Activated naive CD8-positive, alpha-beta T cell treated with anti-CD3 and anti-CD28 coated beads for 36 hours (primary cell): Measurements from ENCODE around the gene HMMR. TPM values are rescaled to one million over a fixed set of nuclear protein-coding genes. Genes with fewer than 3 reads are reported as not detected.
"Not testable (repeated sequence)": the region's sequence is repeated elsewhere in the genome, so short reads cannot be mapped to it uniquely, and the experiment has no call there.

Experiments used
- DNase-seq: peaks from one replicate; pipeline ENCODE4 v3.0.0; 2021
- H3K27ac Mint-ChIP-seq: one replicate; pipeline ENCODE4 v1.8.0; 2022; ENCODE audit warnings: mild to moderate bottlenecking, moderate library complexity, mixed read lengths
- H3K27me3 Mint-ChIP-seq: one replicate; pipeline ENCODE4 v1.8.0; 2022; ENCODE audit warnings: mild to moderate bottlenecking, mixed read lengths
- H3K36me3 Mint-ChIP-seq: one replicate; pipeline ENCODE4 v1.8.0; 2021; ENCODE audit warnings: mild to moderate bottlenecking, mixed read lengths
- H3K4me1 Mint-ChIP-seq: one replicate; pipeline ENCODE4 v1.8.0; 2021; ENCODE audit warnings: mixed read lengths
- H3K4me3 Mint-ChIP-seq: one replicate; pipeline ENCODE4 v1.8.0; 2022; ENCODE audit warnings: mild to moderate bottlenecking, moderate library complexity, mixed read lengths
- H3K9me3 Mint-ChIP-seq: one replicate; pipeline ENCODE4 v1.8.0; 2022; ENCODE audit warnings: mixed read lengths
- total RNA-seq, 2 experiments: library from RNA; stranded (reverse); gene quantifications; one replicate each; pipeline ENCODE4 v1.2.3, GENCODE V29; 2021

Gene HMMR
- total RNA-seq, 2 experiments from 2014 or later: 85.0 to 88.6 TPM

DNA sequence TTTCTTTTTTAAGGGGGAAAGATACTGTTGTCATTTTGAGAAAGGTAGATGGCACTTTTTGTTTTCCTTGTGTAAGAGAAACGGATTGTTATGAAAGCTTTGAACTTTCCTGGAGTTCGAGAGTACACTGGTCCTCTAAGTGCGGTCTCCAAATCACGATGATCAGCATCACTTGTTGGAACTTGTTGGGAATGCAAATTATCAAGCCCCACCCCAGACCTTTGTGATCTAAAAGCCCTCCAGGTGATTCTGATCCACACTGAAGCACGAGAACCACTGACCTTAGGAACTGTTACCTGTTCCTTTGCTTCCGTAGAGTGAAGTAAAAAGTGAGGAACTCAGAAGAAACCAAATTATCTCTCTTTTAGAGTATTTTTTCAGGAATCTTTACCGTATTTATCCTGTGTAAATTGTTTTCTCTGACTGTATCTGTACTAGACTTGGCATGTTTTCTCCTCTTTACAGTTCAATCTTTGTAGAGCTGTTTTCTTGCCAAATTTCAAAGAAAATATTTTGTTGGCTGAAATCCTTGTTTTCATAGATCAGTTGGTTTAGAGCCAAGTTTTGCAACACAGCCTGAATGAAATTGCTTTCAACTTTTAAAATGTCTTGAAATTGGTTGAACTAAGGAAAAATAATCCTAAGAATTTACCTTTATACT, 49.0 kb downstream of the HMMR start:
- Mint-ChIP-seq H3K4me1 (peaks cover 52% of the 10 kb centered on the region), H3K4me3 (peak overlapping the region; percentile 91)

DNA sequence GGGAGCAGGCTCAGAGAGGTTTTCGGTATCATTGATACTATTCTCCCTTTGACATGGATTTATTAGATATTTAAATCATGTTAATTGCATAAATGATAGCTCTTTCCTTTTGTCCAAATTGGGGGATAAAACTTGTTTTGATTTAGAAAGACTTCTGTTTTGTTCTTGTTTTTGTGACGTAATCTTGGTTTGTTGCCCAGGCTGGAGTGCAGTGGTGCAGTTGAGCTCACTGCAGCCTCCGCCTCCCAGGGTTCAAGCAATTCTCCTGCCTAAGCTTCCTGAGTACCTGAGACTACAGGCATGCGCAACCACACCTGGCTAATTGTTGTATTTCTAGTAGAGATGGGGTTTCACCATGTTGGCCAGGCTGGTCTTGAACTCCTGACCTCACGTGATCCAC, 52.1 kb downstream of the HMMR start:
- H3K27me3 Mint-ChIP-seq: no peaks in the 10 kb centered on the region
- H3K4me1 Mint-ChIP-seq: peaks cover 52% of the 10 kb centered on the region
- DNase-seq: no peak
- H3K36me3 Mint-ChIP-seq: peaks cover 17% of the 10 kb centered on the region
- H3K4me3 Mint-ChIP-seq: peak overlapping the region; percentile 22
- H3K27ac Mint-ChIP-seq: peak overlapping the region; percentile 42
- no peaks in the 10 kb centered on the region for H3K9me3 Mint-ChIP-seq

More for the DNA sequence above, 49.0 kb downstream of the HMMR start:
- Mint-ChIP-seq H3K27me3 (no peaks in the 10 kb centered on the region), H3K36me3 (peaks cover 13% of the 10 kb centered on the region), H3K27ac (peak overlapping the region; percentile 97), H3K9me3 (no peaks in the 10 kb centered on the region)
- no peak for DNase-seq

DNA sequence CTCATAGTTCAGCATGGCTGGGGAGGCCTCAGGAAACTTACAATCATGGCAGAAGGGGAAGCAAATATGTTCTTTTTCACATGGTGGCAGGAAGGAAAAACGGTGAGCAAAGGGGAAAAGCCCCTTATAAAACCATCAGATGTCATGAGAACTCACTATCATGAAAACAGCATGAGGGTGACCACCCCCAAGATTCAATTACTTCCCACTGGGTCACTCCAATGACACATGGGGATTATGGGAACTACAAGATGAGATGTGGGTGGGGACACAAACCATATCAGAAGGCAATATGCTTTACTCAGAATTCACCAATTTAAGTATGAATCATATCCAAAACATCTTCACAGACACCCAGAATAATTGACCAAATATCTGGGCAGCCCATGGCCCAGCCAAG, 64.7 kb downstream of the HMMR start:
- DNase-seq: no peak
- Mint-ChIP-seq H3K27ac (no peak overlapping the region), H3K27me3 (no peaks in the 10 kb centered on the region)

DNA sequence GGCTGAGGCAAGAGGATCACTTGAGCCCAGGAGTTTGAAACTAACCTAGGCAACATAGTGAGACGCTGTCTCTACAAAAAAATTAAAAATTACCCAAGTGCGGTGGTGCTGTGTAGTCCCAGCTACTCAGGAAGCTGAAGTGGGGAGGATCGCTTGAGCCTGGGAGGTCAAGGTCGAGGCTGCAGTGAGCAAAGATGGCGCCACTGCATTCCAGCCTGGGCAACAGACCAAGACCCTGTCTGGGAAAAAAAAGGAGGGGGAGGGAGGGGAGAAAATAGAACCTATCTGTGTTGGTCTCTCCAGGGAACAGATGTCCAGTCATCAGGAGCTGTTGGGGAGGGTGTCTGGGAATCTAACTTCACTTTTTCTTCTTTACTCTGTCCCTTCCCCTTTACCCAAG, 69.3 kb downstream of the HMMR start:
- Mint-ChIP-seq H3K27me3 (no peaks in the 10 kb centered on the region), H3K4me3 (no peak overlapping the region), H3K36me3 (peaks cover 5% of the 10 kb centered on the region)

More for the DNA sequence above, 64.7 kb downstream of the HMMR start:
- H3K4me1 Mint-ChIP-seq: peaks cover 3% of the 10 kb centered on the region
- peaks cover 5% of the 10 kb centered on the region for H3K9me3 Mint-ChIP-seq
- peaks cover 19% of the 10 kb centered on the region for H3K36me3 Mint-ChIP-seq
- no peak overlapping the region for H3K4me3 Mint-ChIP-seq

DNA sequence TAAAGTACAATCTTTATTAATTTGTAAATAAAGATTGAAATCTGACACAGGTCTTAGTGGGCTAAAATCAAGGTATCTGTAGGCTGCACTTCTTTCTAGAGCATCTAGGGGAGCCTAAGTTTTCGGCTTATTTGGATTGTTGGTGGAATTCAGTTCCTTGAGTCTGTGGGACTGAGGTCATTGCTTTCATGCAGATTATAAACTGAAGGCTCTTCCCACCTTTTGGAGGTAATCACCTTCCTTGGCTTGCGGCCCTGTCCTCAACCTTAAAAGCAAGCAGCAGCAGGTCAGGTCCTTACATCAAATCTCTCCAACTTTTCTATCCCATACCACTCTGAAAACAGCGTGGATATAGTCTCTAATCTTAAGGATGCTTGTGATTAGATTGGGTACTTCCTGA, 70.8 kb downstream of the HMMR start:
- Mint-ChIP-seq H3K4me3 (no peak overlapping the region), H3K9me3 (no peaks in the 10 kb centered on the region), H3K4me1 (peaks cover 4% of the 10 kb centered on the region), H3K27ac (no peak overlapping the region), H3K27me3 (no peaks in the 10 kb centered on the region), H3K36me3 (no peaks in the 10 kb centered on the region)
- no peak for DNase-seq

More for the DNA sequence above, 69.3 kb downstream of the HMMR start:
- peaks cover 4% of the 10 kb centered on the region for H3K9me3 Mint-ChIP-seq
- H3K27ac Mint-ChIP-seq: no peak overlapping the region
- no peak for DNase-seq
- H3K4me1 Mint-ChIP-seq: no peaks in the 10 kb centered on the region

DNA sequence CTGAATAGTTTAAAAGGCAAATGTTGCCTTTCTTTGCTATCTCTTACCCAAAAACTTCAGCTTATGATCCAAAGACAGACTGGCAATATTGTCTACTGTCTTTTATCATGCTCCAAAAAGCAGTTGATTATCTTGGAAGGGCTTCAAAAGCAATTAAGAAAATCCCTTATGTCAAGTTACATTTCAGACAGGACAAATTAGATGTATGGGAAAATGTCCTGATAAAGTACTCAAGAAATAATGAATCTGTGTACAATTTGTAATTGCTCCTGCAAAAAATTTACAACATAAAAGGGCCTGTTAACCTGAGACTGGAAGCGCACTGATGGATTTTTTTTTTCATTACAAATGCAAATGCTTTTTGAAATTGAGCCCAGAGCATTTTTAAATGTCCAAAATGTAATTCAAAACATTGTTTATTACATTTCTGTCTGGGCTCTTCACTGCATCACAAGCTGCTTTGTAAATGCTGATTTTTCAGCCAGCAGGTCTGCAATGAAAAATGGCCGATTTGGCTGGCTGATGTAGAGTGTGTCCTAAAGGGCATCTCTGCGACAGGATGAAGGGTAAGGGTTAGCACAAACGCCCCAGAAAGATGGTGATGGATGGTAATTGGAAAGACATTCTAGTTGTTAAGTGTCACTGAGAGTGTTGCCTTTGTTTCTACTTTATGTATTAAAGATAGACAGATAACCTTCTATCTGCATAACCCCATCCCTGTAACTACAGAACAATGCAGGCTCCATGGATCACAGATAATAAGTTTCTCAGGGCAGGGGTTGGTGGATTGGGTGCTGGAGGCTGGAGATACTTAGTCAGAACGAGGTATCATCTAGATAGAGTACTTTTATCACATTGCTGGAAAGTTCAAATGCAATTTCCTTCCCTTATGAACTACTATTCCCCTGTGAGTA, 72.0 kb downstream of the HMMR start:
- no peak for DNase-seq
- Mint-ChIP-seq H3K4me1 (peaks cover 4% of the 10 kb centered on the region), H3K27ac (no peak overlapping the region), H3K36me3 (no peaks in the 10 kb centered on the region), H3K9me3 (peaks cover 4% of the 10 kb centered on the region), H3K4me3 (no peak overlapping the region), H3K27me3 (peaks cover 8% of the 10 kb centered on the region)

DNA sequence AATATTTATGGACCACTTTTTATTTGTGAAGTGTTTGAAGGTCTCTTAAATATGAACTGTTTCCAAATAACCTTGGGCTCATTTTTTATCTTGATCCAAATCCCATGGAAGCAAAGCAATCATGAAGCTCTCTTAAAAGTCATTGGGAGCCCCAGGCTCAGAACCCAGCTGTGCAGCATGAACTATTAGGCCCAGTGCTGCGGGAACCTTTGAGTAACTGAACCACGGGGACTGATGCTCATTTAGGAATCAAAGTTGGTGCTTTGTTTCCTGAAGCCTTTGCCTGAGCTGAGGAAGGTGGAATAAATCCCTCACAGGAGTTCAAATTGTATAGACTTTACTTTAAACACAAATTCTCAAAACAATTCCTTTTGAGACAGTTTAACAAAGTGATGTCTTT, 72.8 kb downstream of the HMMR start:
- H3K9me3 Mint-ChIP-seq: peaks cover 4% of the 10 kb centered on the region
- peaks cover 4% of the 10 kb centered on the region for H3K4me1 Mint-ChIP-seq
- H3K27ac Mint-ChIP-seq: no peak overlapping the region
- H3K4me3 Mint-ChIP-seq: no peak overlapping the region
- DNase-seq: no peak
- no peaks in the 10 kb centered on the region for H3K36me3 Mint-ChIP-seq
- peaks cover 8% of the 10 kb centered on the region for H3K27me3 Mint-ChIP-seq

DNA sequence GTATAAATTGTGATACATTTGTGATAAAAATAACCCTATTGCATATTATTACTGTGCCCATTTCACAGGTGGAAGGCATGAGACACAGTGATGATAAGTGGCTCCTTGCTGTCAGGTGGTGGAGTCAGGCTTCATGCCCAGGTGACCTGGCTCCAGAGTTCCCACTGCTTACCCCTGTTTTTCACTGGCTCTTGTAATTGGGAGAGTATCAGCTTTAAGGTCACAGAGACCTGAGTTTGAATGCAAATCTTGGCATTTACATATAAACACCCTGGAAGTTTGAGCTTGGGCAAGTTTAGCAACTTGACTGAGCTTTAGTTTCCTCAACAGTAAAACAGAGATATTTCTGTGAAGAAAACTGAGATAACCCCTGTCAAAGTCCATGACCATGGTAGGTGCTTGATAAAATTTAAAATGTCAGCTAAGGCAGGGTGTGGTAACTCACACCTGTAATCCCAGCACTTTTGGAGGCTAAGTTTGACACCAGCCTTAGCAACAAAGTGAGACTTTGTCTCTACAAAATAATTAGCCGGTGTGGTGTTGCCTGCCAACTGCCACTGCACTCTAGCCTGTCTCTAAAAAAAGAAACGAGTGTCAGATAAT, 74.2 kb downstream of the HMMR start:
- H3K4me3 Mint-ChIP-seq: no peak overlapping the region
- peaks cover 4% of the 10 kb centered on the region for H3K9me3 Mint-ChIP-seq
- H3K36me3 Mint-ChIP-seq: no peaks in the 10 kb centered on the region
- no peak for DNase-seq
- peaks cover 8% of the 10 kb centered on the region for H3K27me3 Mint-ChIP-seq
- no peak overlapping the region for H3K27ac Mint-ChIP-seq
- peaks cover 4% of the 10 kb centered on the region for H3K4me1 Mint-ChIP-seq

DNA sequence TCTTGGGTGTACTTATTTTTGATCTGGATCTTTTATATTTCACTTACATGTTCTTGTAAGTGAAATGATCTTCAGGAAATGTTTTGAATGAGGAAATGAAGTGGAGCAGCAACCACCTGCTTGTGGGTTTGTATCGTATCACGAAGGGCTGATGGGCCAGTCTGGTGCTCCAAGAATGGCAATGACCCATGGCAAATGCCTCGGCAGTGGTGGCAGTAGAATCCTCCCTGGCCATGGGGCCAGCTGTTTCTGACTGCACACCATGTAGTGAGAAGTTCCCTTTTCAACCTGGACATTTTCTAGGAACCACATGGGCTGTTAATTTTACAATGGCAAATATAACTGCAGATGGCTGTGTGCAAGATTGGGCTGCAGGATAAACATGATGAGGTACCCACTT, 74.9 kb downstream of the HMMR start:
- H3K4me1 Mint-ChIP-seq: peaks cover 4% of the 10 kb centered on the region
- H3K4me3 Mint-ChIP-seq: no peak overlapping the region
- H3K9me3 Mint-ChIP-seq: peaks cover 4% of the 10 kb centered on the region
- H3K27ac Mint-ChIP-seq: no peak overlapping the region
- DNase-seq: no peak
- no peaks in the 10 kb centered on the region for H3K36me3 Mint-ChIP-seq
- H3K27me3 Mint-ChIP-seq: peaks cover 8% of the 10 kb centered on the region

DNA sequence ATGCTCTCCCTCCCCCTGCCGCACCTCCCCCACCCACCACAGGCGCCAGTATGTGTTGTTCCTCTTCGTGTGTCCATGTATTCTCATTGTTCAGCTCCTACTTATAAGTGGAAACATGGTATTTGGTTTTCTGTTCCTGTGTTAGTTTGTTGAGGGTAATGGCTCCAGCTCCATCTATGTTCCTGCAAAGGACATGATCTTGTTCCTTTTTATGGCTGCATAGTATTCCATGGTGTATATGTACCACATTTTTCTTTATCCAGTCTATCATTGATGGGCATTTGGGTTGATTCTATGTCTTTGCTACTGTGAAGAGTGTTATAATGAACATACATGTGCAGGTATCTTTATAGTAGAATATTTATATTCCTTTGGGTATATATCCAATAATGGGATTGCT, 76.0 kb downstream of the HMMR start:
- H3K4me3 Mint-ChIP-seq, H3K27me3 Mint-ChIP-seq, H3K27ac Mint-ChIP-seq, DNase-seq, H3K4me1 Mint-ChIP-seq, H3K9me3 Mint-ChIP-seq, H3K36me3 Mint-ChIP-seq: not testable (repeated sequence)

DNA sequence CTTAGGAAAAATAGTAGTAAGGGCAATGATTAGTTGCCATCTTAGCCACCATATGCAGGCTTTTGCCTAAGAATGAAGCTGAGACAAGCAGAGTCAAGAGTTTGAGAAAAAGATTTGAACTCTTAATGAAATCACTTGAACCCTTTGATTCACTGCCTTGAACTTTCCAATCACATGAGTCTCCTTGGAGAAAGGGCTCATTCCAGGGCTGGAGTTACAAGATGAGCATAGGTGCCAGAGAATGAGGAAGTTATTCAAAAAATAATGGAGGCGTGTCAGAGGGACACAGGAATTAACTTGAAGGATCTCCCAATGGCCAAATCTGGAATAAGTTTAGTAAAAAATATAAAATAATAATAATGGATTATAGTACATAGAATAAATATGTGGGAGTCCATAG, 80.3 kb downstream of the HMMR start:
- peaks cover 4% of the 10 kb centered on the region for H3K9me3 Mint-ChIP-seq

More for the DNA sequence above, 80.3 kb downstream of the HMMR start:
- H3K27ac Mint-ChIP-seq: no peak overlapping the region
- H3K27me3 Mint-ChIP-seq: peaks cover 14% of the 10 kb centered on the region
- H3K4me3 Mint-ChIP-seq: no peak overlapping the region
- no peak for DNase-seq
- H3K36me3 Mint-ChIP-seq: no peaks in the 10 kb centered on the region
- no peaks in the 10 kb centered on the region for H3K4me1 Mint-ChIP-seq

Other genes with a start within 250 kb of the HMMR start
- 10 to 100 TPM; 77.3 to 88.9 TPM for gene CCNG1, start 23.0 kb upstream of the HMMR start, total RNA-seq
- gene NUDCD2, start 530 bp upstream of the HMMR start, total RNA-seq: 10 to 100 TPM; 44.7 to 49.3 TPM
- gene MAT2B, start 45.0 kb downstream of the HMMR start, total RNA-seq: 10 to 100 TPM; 65.6 to 67.7 TPM